ENCODE measurements around the gene CTSZ.
"Not testable (repeated sequence)": the region's sequence is repeated elsewhere in the genome, so short reads cannot be mapped to it uniquely, and the experiment has no call there.

CTSZ gene

GRCh38 chr20:59041487-59041886 lies 34.4 kb upstream of the CTSZ start:
- Histone ChIP-seq H3K4me1 (ENCODE audit: insufficient read depth, low read length) (peaks cover 17% of the 10 kb centered on the region), H3K4me3 (ENCODE audit: low read length) (peak overlapping the region; percentile 67)
- not testable (repeated sequence) for H2AFZ ChIP-seq (ENCODE audit: low read depth, low read length); H3K9me3 ChIP-seq (ENCODE audit: low read length); H3K27me3 ChIP-seq (ENCODE audit: insufficient read depth, low read length); H3K36me3 ChIP-seq (ENCODE audit: insufficient read depth, low read length)

- Histone ChIP-seq H3K4me3 (ENCODE audit: low read length) (no peak overlapping the region), H3K27me3 (ENCODE audit: insufficient read depth, low read length) (no peaks in the 10 kb centered on the region), H2AFZ (ENCODE audit: low read depth, low read length) (no peak overlapping the region), H3K4me1 (ENCODE audit: insufficient read depth, low read length) (peaks cover 17% of the 10 kb centered on the region), H3K9me3 (ENCODE audit: low read length) (peaks cover 3% of the 10 kb centered on the region), H3K36me3 (ENCODE audit: insufficient read depth, low read length) (peaks cover 7% of the 10 kb centered on the region)
These were observed 33.6 kb upstream of the CTSZ start for GRCh38 chr20:59040667-59041066.

DNA sequence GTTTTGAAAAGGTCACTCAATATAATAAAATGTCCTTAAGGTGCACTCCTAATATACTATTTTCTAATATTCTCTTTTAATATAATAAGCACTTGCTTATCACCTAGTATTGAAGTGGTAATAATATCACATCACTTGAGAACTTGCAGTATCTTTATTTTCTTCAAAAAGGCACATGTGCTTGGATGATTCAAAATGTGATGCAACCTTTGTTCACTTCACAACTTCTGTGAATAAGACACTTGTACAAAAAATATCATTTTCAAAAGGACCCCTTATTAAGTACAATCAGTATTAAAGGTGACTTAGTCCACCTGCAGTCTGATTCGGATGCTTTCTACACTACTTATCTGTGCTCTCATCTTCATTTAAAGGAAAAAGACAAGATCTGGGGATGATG lies 32.2 kb upstream of the CTSZ start:
- Histone ChIP-seq H3K4me3 (ENCODE audit: low read length) (no peak overlapping the region), H3K36me3 (ENCODE audit: insufficient read depth, low read length) (peaks cover 11% of the 10 kb centered on the region)

GRCh38 chr20:59037386-59037785 lies 30.3 kb upstream of the CTSZ start:
- Histone ChIP-seq H3K4me3 (ENCODE audit: low read length) (no peak overlapping the region), H3K36me3 (ENCODE audit: insufficient read depth, low read length) (peaks cover 11% of the 10 kb centered on the region), H2AFZ (ENCODE audit: low read depth, low read length) (no peak overlapping the region), H3K4me1 (ENCODE audit: insufficient read depth, low read length) (peaks cover 19% of the 10 kb centered on the region), H3K9me3 (ENCODE audit: low read length) (peaks cover 3% of the 10 kb centered on the region), H3K27me3 (ENCODE audit: insufficient read depth, low read length) (no peaks in the 10 kb centered on the region)

More for the DNA sequence above, 32.2 kb upstream of the CTSZ start:
- Histone ChIP-seq H3K9me3 (ENCODE audit: low read length) (peaks cover 3% of the 10 kb centered on the region), H3K27me3 (ENCODE audit: insufficient read depth, low read length) (no peaks in the 10 kb centered on the region), H2AFZ (ENCODE audit: low read depth, low read length) (no peak overlapping the region), H3K4me1 (ENCODE audit: insufficient read depth, low read length) (peaks cover 17% of the 10 kb centered on the region)

DNA sequence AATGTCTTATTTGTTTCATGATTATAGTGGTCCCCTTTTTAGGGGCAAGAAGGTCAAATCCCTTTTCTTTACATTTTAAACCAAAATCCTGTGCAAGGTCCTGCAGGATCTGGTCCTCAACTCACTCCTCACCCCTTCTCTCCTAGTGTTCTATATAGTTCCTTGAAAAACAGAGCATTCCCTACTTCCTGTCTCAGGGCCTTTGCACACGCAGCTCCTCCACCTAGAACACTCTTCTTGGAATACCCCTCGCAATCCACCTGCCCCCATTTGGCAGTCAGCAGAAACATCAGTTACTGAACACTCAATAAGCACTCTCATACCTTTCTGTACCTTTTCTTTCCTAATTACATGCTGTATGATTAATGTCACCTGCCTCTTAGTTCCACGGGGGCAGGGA lies 28.3 kb upstream of the CTSZ start:
- Histone ChIP-seq H3K36me3 (ENCODE audit: insufficient read depth, low read length) (peaks cover 13% of the 10 kb centered on the region), H2AFZ (ENCODE audit: low read depth, low read length) (no peak overlapping the region), H3K9me3 (ENCODE audit: low read length) (no peaks in the 10 kb centered on the region), H3K4me3 (ENCODE audit: low read length) (no peak overlapping the region), H3K27me3 (ENCODE audit: insufficient read depth, low read length) (no peaks in the 10 kb centered on the region), H3K4me1 (ENCODE audit: insufficient read depth, low read length) (peaks cover 32% of the 10 kb centered on the region)

DNA sequence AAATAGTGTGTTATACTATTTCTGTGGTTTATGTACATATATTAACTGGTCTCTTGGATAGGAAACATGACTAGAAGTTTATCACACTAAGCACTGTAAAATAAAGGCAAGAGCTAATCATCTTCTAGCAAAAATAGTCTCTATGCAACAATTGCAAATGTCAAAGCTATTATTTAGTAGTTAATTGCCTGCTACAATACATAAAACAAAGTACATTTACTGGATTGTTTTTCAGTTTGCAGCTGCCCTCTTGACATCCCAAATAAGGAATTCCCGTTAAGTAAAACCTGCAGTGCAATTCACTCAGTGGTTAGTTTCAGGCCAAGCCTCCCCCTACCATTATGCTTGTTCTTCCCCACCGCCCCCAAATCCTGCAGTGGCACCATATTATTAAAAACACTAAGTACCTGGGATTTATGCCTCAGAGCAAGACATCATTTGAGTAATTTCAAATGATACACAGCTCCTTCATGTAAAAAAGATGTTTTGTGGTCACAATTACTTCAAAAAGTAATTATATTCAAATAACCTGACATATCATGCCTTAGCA lies 26.6 kb upstream of the CTSZ start:
- peaks cover 28% of the 10 kb centered on the region for H3K36me3 ChIP-seq (ENCODE audit: insufficient read depth, low read length)
- no peak overlapping the region for H2AFZ ChIP-seq (ENCODE audit: low read depth, low read length)
- peaks cover 49% of the 10 kb centered on the region for H3K4me1 ChIP-seq (ENCODE audit: insufficient read depth, low read length)
- no peak overlapping the region for H3K4me3 ChIP-seq (ENCODE audit: low read length)
- H3K27me3 ChIP-seq (ENCODE audit: insufficient read depth, low read length): no peaks in the 10 kb centered on the region
- H3K9me3 ChIP-seq (ENCODE audit: low read length): no peaks in the 10 kb centered on the region

DNA sequence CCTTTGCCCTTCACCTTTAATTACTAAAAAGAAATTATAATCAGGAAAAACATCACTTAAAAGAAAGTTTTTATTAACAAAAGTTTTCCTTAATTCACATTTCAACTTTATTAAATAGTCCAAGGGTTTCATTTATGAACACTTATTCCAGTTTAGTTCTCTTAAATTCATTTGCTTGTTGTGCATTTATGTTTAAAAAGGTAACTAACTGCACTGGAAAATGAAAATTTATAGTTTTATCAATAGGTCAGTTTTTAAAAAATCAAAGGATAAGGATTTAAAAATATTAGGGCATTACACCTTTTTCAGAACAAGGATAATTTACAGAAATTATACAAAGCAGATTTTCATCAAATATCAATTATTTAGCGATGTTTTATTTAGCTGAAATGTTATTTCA lies 26.0 kb upstream of the CTSZ start:
- Histone ChIP-seq H3K4me3 (ENCODE audit: low read length) (peak overlapping the region; percentile 71), H2AFZ (ENCODE audit: low read depth, low read length) (no peak overlapping the region), H3K27me3 (ENCODE audit: insufficient read depth, low read length) (no peaks in the 10 kb centered on the region), H3K4me1 (ENCODE audit: insufficient read depth, low read length) (peaks cover 50% of the 10 kb centered on the region), H3K9me3 (ENCODE audit: low read length) (no peaks in the 10 kb centered on the region), H3K36me3 (ENCODE audit: insufficient read depth, low read length) (peaks cover 34% of the 10 kb centered on the region)

DNA sequence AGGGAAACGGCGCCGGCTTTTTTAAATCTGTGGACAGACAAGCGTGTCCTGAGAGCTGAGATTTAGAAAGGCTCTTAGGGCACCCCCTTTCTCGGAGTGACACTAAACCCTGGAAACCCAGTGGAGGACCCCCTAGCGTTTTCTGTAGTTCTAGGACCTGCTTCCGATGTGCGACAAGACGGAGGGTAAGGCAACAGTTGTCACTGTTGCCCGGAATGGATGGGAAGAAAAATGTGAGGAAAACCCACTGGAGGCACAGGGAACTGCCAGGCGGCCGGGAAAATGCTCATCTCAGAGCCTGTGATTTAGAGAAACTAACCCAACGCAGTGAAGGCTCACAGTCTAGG lies 25.6 kb upstream of the CTSZ start:
- H3K9me3 ChIP-seq (ENCODE audit: low read length): no peaks in the 10 kb centered on the region
- H2AFZ ChIP-seq (ENCODE audit: low read depth, low read length): peak overlapping the region; percentile 63
- H3K27me3 ChIP-seq (ENCODE audit: insufficient read depth, low read length): no peaks in the 10 kb centered on the region
- H3K36me3 ChIP-seq (ENCODE audit: insufficient read depth, low read length): peaks cover 38% of the 10 kb centered on the region
- peak overlapping the region; percentile 71 for H3K4me3 ChIP-seq (ENCODE audit: low read length)
- H3K4me1 ChIP-seq (ENCODE audit: insufficient read depth, low read length): peaks cover 51% of the 10 kb centered on the region

DNA sequence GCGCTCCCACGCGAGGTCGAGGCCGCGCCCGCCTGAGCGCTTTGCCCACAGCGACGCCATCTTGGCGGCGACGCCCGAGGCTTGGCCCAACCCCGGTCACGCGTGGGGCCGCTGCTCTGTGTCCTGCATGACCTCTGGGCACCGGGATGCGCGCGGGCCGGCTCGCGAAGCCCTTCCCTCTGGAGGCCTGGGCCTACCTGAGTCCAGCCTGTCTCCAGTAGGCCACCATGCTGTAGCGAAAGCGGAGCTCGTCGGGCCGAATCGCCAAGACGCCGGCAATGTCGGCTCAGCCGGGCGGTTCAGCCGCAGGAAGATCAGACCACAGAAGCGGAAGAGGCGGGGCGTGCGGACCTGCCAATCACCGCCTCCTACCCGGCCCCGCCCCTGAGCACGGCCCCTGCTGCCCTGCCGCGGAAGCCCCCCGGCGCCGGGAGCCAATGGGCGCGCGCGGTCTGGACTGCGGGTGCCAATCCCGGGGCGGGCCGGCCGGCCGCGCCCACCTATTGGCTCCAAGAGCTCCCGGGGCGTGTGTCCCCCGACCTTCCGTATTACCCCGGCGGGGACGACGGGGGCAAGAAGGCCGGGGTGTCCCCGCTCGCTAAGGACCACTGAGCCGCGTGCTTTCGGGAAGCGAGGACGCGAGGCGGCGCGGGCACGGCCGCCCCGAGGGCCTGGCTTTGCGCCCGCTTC lies 25.1 kb upstream of the CTSZ start, which contains the start of gene ATP5F1E:
Gene ATP5F1E, minus strand, starts transcription at position 313 of the 690 bp plus-strand sequence. Its CDS starts 84 bp downstream, at position 229.
- peaks cover 51% of the 10 kb centered on the region for H3K4me1 ChIP-seq (ENCODE audit: insufficient read depth, low read length)
- H3K27me3 ChIP-seq (ENCODE audit: insufficient read depth, low read length): no peaks in the 10 kb centered on the region
- H2AFZ ChIP-seq (ENCODE audit: low read depth, low read length): peak within 1 kb of the TSS; percentile 63
- peak within 1 kb of the TSS; percentile 71 for H3K4me3 ChIP-seq (ENCODE audit: low read length)
- H3K9me3 ChIP-seq (ENCODE audit: low read length): no peaks in the 10 kb centered on the region
- H3K36me3 ChIP-seq (ENCODE audit: insufficient read depth, low read length): peaks cover 40% of the 10 kb centered on the region

DNA sequence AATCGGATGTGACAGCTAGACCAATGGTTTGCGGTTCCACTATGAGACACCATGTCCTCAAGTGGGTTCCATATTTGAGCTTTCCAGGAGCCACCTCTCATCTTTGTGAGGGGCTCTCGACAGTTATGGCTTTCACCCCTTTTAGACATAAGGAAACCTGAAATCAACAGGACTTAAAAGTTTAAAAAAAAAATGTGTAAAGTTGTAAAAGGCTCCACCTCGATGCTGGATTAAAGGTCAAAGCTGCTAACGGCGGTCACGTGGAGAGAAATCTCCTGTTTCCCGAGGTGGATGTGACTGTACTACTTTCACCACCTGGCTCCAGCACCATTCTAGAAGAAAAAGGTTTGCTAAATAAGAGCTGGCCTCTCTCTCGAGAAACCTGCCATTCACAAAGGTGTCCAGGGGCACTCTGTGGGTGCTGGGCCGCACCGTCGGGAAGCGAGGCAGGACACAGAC lies 24.5 kb upstream of the CTSZ start:
- Histone ChIP-seq H3K36me3 (ENCODE audit: insufficient read depth, low read length) (peaks cover 40% of the 10 kb centered on the region), H2AFZ (ENCODE audit: low read depth, low read length) (peak overlapping the region; percentile 11), H3K9me3 (ENCODE audit: low read length) (no peaks in the 10 kb centered on the region), H3K4me1 (ENCODE audit: insufficient read depth, low read length) (peaks cover 53% of the 10 kb centered on the region), H3K27me3 (ENCODE audit: insufficient read depth, low read length) (no peaks in the 10 kb centered on the region), H3K4me3 (ENCODE audit: low read length) (peak overlapping the region; percentile 71)

- Histone ChIP-seq H3K9me3 (ENCODE audit: low read length) (no peaks in the 10 kb centered on the region), H3K36me3 (ENCODE audit: insufficient read depth, low read length) (peaks cover 39% of the 10 kb centered on the region), H3K27me3 (ENCODE audit: insufficient read depth, low read length) (no peaks in the 10 kb centered on the region), H2AFZ (ENCODE audit: low read depth, low read length) (no peak overlapping the region), H3K4me1 (ENCODE audit: insufficient read depth, low read length) (peaks cover 59% of the 10 kb centered on the region), H3K4me3 (ENCODE audit: low read length) (peak overlapping the region; percentile 71)
These were observed 24.0 kb upstream of the CTSZ start for GRCh38 chr20:59030911-59031563.

DNA sequence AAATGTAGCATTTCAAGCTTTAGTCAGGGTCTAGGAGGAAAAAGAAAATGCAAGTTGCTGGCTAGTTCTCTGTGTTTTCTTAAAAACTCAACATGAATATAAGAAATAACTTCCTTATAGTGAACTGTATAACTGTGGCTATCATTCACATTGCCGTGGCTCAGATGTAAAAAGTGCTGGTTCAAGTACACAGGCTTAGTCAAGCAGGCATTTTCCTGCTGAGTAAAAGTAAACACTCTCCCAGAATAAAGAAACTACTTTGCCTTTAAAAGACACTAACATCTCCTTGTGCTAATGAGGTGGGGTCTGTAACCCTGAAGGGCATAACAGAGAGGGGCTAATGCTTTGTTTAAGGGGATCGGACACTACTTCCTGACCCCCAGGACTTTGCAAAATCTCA lies 21.8 kb upstream of the CTSZ start:
- Histone ChIP-seq H2AFZ (ENCODE audit: low read depth, low read length) (no peak overlapping the region), H3K4me1 (ENCODE audit: insufficient read depth, low read length) (peaks cover 77% of the 10 kb centered on the region), H3K27me3 (ENCODE audit: insufficient read depth, low read length) (no peaks in the 10 kb centered on the region), H3K4me3 (ENCODE audit: low read length) (peak overlapping the region; percentile 17), H3K36me3 (ENCODE audit: insufficient read depth, low read length) (peaks cover 53% of the 10 kb centered on the region), H3K9me3 (ENCODE audit: low read length) (no peaks in the 10 kb centered on the region)

DNA sequence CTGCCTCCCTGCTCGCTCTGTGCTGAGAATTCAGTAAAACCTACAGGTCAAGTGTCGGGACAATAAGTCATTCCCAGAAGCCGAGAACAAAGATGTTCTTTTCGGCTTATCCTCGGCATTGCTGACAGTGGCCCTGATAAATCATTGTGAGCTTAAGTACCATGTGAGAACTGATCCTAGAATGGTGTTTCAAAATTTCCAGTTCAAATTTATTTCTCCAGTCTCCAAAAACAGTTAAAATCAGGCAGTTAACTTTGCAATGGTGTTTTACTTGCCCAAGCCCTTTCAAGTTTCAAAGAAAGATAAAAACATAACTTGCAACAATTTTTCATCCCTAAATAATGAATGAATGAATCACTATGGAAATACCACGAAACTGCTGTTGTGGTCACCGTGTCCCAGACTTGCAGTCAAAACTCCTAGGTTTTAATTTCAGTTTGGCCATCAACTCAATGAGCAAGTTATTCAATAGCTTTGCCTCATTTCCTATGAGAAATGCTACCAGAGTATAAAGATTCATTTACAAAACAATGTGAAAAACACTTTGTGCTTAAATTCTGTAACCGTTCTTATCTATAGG lies 20.8 kb upstream of the CTSZ start:
- Histone ChIP-seq H3K36me3 (ENCODE audit: insufficient read depth, low read length) (peaks cover 62% of the 10 kb centered on the region), H3K4me1 (ENCODE audit: insufficient read depth, low read length) (peaks cover 75% of the 10 kb centered on the region), H2AFZ (ENCODE audit: low read depth, low read length) (no peak overlapping the region), H3K27me3 (ENCODE audit: insufficient read depth, low read length) (no peaks in the 10 kb centered on the region), H3K4me3 (ENCODE audit: low read length) (no peak overlapping the region), H3K9me3 (ENCODE audit: low read length) (no peaks in the 10 kb centered on the region)
